Left lung (tissue), 10 donors: ENCODE measurements around the gene ZHX3. TPM values are rescaled to one million over a fixed set of nuclear protein-coding genes. Genes with fewer than 3 reads are reported as not detected.

ENCODE experiments used
- ATAC-seq: fragments of 200-7000 bp; cut with Tn5 transposase; one replicate; pipeline ENCODE4 v1.9.1; 2020; ENCODE audit warnings: moderate library complexity
- DNase-seq, 4 donors: peaks; one replicate each; pipeline ENCODE4 v3.0.0-alpha.2; 2013 to 2020
- H3K27ac ChIP-seq, 2 donors: fragments of 200-600 bp; sonication (generic) in 1 of 2; one replicate each; pipeline versions ENCODE4 v1.5.0 to v1.8.0; 2020 to 2021
- H3K27me3 ChIP-seq, 2 donors: fragments of 200-600 bp; sonication (generic) in 1 of 2; one replicate each; pipeline versions ENCODE4 v1.5.0 to v1.8.0; 2020 to 2021
- H3K36me3 ChIP-seq, 2 donors: fragments of 200-600 bp; sonication (generic) in 1 of 2; one replicate each; pipeline versions ENCODE4 v1.5.0 to v1.8.0; 2020 to 2021
- H3K4me1 ChIP-seq, 2 donors: fragments of 200-600 bp; one replicate each; pipeline ENCODE4 v1.8.0; 2021
- H3K4me3 ChIP-seq, 2 donors: fragments of 200-600 bp; sonication (generic) in 1 of 2; one replicate each; pipeline versions ENCODE4 v1.5.0 to v1.8.0; 2020 to 2021; ENCODE audit warnings: mild to moderate bottlenecking in 1 of 2
- H3K9me3 ChIP-seq, 2 donors: fragments of 200-600 bp; sonication (generic) in 1 of 2; one replicate each; pipeline versions ENCODE4 v1.5.0 to v1.8.0; 2020 to 2021
- CTCF ChIP-seq, 2 donors: fragments of 200-600 bp; sonication (generic) in 1 of 2; IDR thresholded peaks; one replicate each; pipeline versions ENCODE4 v1.5.0 to v1.8.0; 2021; ENCODE audit warnings: antibody characterized with exemption in 2 of 2
- intact Hi-C, 2 donors: fragments of 100-400 bp; cut with DNase I; formaldehyde crosslinking; loops; one replicate each; pipeline versions ENCODE4 v1.11.2 to v1.14.2; 2022
- polyA plus RNA-seq, 6 donors: library from polyadenylated mRNA; unstranded; fragments of 120-200 nt; gene quantifications; one replicate each; pipeline ENCODE4 v1.2.1, GENCODE V29; 2013; ENCODE audit not compliant: insufficient read length in 6 of 6
- total RNA-seq, 2 donors: library from RNA; stranded (reverse); fragmentation: NEBNext Ultra II Directional; extraction: Animal tissue kit (Norgen Biotek cat#: 25700); gene quantifications; one replicate each; pipeline ENCODE4 v1.2.1, GENCODE V29; 2021
- donor health status: DM: no; HTN: yes; CAD: no.
- donor health status: DM: no; HTN: no; CAD: no.

ZHX3 gene
- total and polyA plus RNA-seq, 8 donors: 8.1 to 47.9 (median 11.2) TPM

- ATAC-seq (no peak), DNase-seq (no peak)
- Histone ChIP-seq H3K27me3 (no peaks in the 10 kb centered on the region), H3K27ac (no peak overlapping the region), H3K4me3 (no peak overlapping the region), H3K36me3 (peaks cover 6 to 31% of the 10 kb centered on the region in 2 donors), H3K4me1 (peaks cover 0 to 14% of the 10 kb centered on the region in 2 donors), H3K9me3 (no peaks in the 10 kb centered on the region)
- intact Hi-C loops: loop anchor here in 1 of 2 donors (10.0 kb wide), 1 partner anchor 48 kb away; no protein-coding TSS in a partner anchor
- TF ChIP-seq CTCF (IDR thresholded peaks at IDR 0.05): no peak
Observed at GRCh38 chr20:41176711-41177552, 140.6 kb downstream of the ZHX3 start.

- Histone ChIP-seq H3K4me1 (peaks cover 0 to 17% of the 10 kb centered on the region in 2 donors), H3K9me3 (no peaks in the 10 kb centered on the region), H3K27ac (peak overlapping the region in 1 of 2 donors; percentile 21), H3K4me3 (no peak overlapping the region), H3K27me3 (no peaks in the 10 kb centered on the region), H3K36me3 (peaks cover 6 to 40% of the 10 kb centered on the region in 2 donors)
- no peak for ATAC-seq
- TF ChIP-seq CTCF (IDR thresholded peaks at IDR 0.05): no peak
- intact Hi-C loops: loop anchor here in 1 of 2 donors (10.0 kb wide), 1 partner anchor 49 kb away; no protein-coding TSS in a partner anchor
- DNase-seq: no peak
Observed at GRCh38 chr20:41175727-41176330, 141.7 kb downstream of the ZHX3 start.

- no peak overlapping the region for H3K4me3 ChIP-seq
- ATAC-seq (no peak), DNase-seq (no peak)
- H3K27ac ChIP-seq: peak overlapping the region in 1 of 2 donors; percentile 21
- peaks cover 6 to 46% of the 10 kb centered on the region in 2 donors for H3K36me3 ChIP-seq
- H3K27me3 ChIP-seq: no peaks in the 10 kb centered on the region
- no peaks in the 10 kb centered on the region for H3K9me3 ChIP-seq
- peaks cover 0 to 17% of the 10 kb centered on the region in 2 donors for H3K4me1 ChIP-seq
- intact Hi-C loops: loop anchor here in 1 of 2 donors (10.0 kb wide), 1 partner anchor 50 kb away; no protein-coding TSS in a partner anchor
- TF ChIP-seq CTCF (IDR thresholded peaks at IDR 0.05): no peak
Observed at GRCh38 chr20:41175201-41175651, 142.3 kb downstream of the ZHX3 start.

GRCh38 chr20:41174782-41175181, 142.7 kb downstream of the ZHX3 start:
- H3K27me3 ChIP-seq: no peaks in the 10 kb centered on the region
- H3K9me3 ChIP-seq: no peaks in the 10 kb centered on the region
- H3K36me3 ChIP-seq: peaks cover 6 to 50% of the 10 kb centered on the region in 2 donors
- no peak for TF ChIP-seq CTCF (IDR thresholded peaks at IDR 0.05)
- H3K4me1 ChIP-seq: peaks cover 0 to 17% of the 10 kb centered on the region in 2 donors
- no peak for ATAC-seq
- intact Hi-C loops: loop anchor here in 1 of 2 donors (10.0 kb wide), 1 partner anchor 50 kb away; no protein-coding TSS in a partner anchor
- H3K27ac ChIP-seq: peak overlapping the region in 1 of 2 donors; percentile 21
- no peak overlapping the region for H3K4me3 ChIP-seq
- DNase-seq: no peak

GRCh38 chr20:41174373-41174772, 143.2 kb downstream of the ZHX3 start:
- Histone ChIP-seq H3K27ac (peak overlapping the region in 1 of 2 donors; percentile 21), H3K4me1 (peaks cover 0 to 17% of the 10 kb centered on the region in 2 donors), H3K27me3 (no peaks in the 10 kb centered on the region), H3K36me3 (peaks cover 6 to 54% of the 10 kb centered on the region in 2 donors), H3K4me3 (no peak overlapping the region), H3K9me3 (no peaks in the 10 kb centered on the region)
- ATAC-seq (no peak), DNase-seq (no peak)
- intact Hi-C loops: loop anchor here in 1 of 2 donors (10.0 kb wide), 1 partner anchor 50 kb away; no protein-coding TSS in a partner anchor
- no peak for TF ChIP-seq CTCF (IDR thresholded peaks at IDR 0.05)
